PC-9 (cell line): ENCODE results near the gene EVA1C.

ENCODE experiments used
- EZH2 ChIP-seq: fragments of 200-600 bp; sonication (generic); IDR thresholded peaks from 2 replicates; pipeline ENCODE4 v1.8.0; 2017; ENCODE audit warnings: antibody characterized with exemption, low read depth
- TF ChIP-seq, protein P1 (sequence below): fragments of 200-600 bp; sonication (generic); conservative IDR thresholded peaks from 2 replicates; pipeline ENCODE4 v1.6.1; 2017; ENCODE audit warnings: mixed run types, antibody characterized with exemption, mild to moderate bottlenecking, moderate library complexity

DNA sequence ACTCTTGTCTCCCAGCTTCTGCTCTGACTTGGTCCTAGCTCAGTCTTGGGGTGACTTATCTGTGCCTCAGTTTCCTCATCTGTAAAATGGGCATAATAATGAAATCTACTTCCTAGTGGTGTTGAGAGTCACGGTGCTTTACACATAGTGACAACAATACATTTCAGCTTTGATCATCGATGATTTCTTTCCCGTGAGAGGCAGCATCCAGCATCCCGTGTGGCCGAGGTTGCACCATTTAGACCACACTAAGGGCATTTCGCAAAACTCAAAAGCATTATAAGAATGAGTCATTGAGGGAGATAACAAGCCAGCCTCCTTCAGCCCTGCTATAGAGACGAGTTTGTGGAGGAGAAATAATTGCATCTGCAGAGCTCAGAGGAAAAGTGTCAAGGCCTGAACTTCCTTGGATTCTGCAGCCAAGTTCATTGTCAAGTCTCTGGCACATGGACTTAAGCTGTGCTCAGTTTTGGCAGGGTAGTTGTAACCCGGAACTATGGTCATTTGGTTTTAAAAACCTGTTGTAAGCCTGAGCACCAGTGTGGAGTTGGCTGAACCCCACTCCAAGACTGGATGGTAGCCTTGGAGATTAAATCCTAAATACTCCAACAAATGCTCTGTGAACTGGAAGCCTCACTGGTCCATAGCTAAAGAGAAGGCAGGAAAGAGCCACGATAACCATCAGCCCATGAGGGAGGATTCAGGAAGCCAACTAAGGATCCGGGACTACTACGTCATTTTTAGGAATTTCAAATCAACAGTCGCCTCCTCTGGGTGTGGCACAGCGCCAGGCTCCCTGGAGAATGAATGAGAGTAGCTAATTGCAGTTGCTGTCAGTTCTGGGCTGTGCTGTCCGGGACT, 108.6 kb downstream of the EVA1C start:
- TF ChIP-seq, protein P1, sequence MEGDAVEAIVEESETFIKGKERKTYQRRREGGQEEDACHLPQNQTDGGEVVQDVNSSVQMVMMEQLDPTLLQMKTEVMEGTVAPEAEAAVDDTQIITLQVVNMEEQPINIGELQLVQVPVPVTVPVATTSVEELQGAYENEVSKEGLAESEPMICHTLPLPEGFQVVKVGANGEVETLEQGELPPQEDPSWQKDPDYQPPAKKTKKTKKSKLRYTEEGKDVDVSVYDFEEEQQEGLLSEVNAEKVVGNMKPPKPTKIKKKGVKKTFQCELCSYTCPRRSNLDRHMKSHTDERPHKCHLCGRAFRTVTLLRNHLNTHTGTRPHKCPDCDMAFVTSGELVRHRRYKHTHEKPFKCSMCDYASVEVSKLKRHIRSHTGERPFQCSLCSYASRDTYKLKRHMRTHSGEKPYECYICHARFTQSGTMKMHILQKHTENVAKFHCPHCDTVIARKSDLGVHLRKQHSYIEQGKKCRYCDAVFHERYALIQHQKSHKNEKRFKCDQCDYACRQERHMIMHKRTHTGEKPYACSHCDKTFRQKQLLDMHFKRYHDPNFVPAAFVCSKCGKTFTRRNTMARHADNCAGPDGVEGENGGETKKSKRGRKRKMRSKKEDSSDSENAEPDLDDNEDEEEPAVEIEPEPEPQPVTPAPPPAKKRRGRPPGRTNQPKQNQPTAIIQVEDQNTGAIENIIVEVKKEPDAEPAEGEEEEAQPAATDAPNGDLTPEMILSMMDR, result no peak
- TF ChIP-seq EZH2, result no peak
